Nephron progenitor cell (in vitro differentiated cells): ENCODE measurements around the gene GNG10.
A peak's percentile ranks its signal among the peaks of the same experiment; 100 is the strongest.
"Not testable (repeated sequence)": the region's sequence is repeated elsewhere in the genome, so short reads cannot be mapped to it uniquely, and the experiment has no call there.

Experiments used
- DNase-seq: peaks from one replicate; pipeline ENCODE4 v3.0.0; 2021
- H3K27ac Mint-ChIP-seq: 2 replicates; pipeline ENCODE4 v1.8.0; 2021; ENCODE audit warnings: mild to moderate bottlenecking, moderate library complexity, mixed read lengths
- H3K27me3 Mint-ChIP-seq: 2 replicates; pipeline ENCODE4 v1.8.0; 2021; ENCODE audit warnings: mild to moderate bottlenecking, low read depth, mixed read lengths; ENCODE audit not compliant: poor library complexity
- H3K36me3 Mint-ChIP-seq: 2 replicates; pipeline ENCODE4 v1.8.0; 2021; ENCODE audit warnings: low read depth, mixed read lengths
- H3K4me1 Mint-ChIP-seq: 2 replicates; pipeline ENCODE4 v1.8.0; 2021; ENCODE audit warnings: mixed read lengths
- H3K4me3 Mint-ChIP-seq: 2 replicates; pipeline ENCODE4 v1.8.0; 2021; ENCODE audit warnings: mild to moderate bottlenecking, moderate library complexity, mixed read lengths
- H3K9me3 Mint-ChIP-seq: 2 replicates; pipeline ENCODE4 v1.8.0; 2021; ENCODE audit warnings: mild to moderate bottlenecking, moderate library complexity, mixed read lengths
- CTCF ChIP-seq: fragments of 200-600 bp; sonication (generic); IDR thresholded peaks from 2 replicates; pipeline ENCODE4 v1.5.0; 2021; ENCODE audit warnings: antibody characterized with exemption

GNG10 gene

DNA sequence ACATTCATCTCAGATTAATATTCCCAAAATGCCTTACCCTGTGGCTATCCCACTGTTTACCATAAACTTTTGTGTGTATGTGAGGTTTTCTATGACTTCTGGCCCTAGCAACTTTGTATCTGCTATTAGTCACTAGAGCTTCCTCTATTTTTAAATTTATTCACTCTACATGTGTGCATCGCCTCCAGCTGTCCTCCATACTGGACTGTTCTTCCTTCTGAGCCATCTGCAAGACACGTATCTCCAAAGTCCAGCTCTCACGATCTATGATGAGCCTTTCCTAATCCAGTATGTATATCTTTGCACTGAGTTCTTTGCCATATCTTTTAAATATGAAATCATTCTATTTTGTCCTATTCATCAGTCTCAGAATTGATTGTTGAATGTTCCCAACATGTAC lies 1.7 kb upstream of the GNG10 start:
- TF ChIP-seq CTCF, result no peak
- Mint-ChIP-seq H3K36me3 (peaks cover 19% of the 10 kb centered on the region), H3K4me1 (peaks cover 24% of the 10 kb centered on the region), H3K9me3 (no peaks in the 10 kb centered on the region), H3K4me3 (no peak overlapping the region), H3K27ac (no peak overlapping the region), H3K27me3 (peaks cover 15% of the 10 kb centered on the region)
- no peak for DNase-seq

DNA sequence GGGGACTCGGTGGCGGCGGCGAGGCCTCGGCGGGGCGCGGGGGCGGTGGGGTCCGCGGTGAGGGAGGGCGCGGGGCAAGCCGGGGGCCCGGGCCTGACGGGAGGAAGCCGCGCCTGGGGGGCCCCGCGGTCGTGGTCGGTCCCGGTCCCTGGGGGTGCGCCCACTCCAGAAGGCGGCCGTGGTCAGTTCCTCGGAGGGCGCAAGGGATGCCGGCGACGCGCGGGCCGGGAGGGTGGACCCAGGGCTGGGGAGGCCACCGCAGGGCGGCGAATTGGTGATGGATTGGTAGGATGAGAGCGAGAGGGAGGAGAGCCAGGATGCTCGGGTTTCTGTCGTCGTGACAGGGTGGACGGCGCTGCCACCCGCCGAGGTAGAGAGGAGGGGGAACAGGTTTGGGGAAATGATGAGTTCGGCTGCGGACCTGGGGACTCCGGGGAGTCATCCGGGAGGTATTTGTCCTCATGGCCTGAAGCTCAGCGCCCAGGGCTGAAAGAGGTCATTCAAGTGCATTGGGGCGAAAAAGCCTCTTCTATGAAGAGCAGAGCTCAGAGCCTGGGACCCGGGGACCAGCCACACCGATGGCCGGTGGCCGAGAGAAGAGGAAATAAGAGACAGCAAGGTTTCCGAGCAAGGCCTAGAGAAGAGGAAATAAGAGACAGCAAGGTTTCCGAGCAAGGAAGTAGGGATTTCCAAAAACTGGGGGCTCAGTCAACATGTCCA lies 557 bp downstream of the GNG10 start:
- Mint-ChIP-seq H3K36me3 (peaks cover 25% of the 10 kb centered on the region), H3K27me3 (peaks cover 15% of the 10 kb centered on the region), H3K4me3 (peak overlapping the region; percentile 96), H3K9me3 (no peaks in the 10 kb centered on the region), H3K27ac (peak overlapping the region; percentile 78), H3K4me1 (peaks cover 26% of the 10 kb centered on the region)
- DNase-seq, result no peak
- TF ChIP-seq CTCF, result no peak

DNA sequence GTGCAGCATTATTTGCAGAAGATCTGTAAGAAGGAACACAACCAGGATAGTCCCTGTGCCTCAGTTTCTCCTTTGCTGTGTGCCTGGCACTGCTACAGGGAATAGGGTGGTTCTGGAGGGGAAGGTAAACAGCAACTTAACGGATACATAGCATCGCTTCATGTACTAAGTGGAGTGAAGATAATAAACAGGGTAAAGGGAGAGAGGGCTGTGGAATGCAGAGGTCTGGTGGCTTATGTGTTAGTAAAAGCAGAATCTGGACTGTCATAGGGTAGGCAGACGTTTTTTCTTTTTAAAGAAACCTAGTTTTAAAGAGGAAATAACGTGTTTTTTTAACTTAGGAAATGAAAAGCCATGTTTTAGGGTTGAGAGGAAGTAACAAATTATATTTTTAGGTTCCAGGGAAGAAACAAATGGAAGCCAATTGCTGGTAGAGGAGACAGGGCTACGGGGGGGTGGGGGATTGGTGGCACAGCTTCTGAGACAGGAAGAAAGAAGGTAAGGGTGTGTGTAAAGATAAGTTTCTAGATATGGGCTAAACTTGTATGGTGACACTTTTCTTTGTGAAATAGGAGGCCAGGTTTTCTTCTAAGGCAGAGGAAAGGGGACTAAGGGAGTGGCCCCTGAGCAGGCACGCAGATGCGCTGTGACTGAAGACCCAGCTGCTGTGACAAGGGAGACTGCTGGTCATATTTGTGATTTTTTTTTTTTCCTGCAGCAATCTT lies 1.3 kb downstream of the GNG10 start:
- Mint-ChIP-seq H3K4me1 (peaks cover 26% of the 10 kb centered on the region), H3K27me3 (peaks cover 15% of the 10 kb centered on the region), H3K36me3 (peaks cover 33% of the 10 kb centered on the region), H3K9me3 (no peaks in the 10 kb centered on the region), H3K27ac (peak overlapping the region; percentile 78), H3K4me3 (peak overlapping the region; percentile 96)
- no peak for TF ChIP-seq CTCF
- DNase-seq, result no peak

DNA sequence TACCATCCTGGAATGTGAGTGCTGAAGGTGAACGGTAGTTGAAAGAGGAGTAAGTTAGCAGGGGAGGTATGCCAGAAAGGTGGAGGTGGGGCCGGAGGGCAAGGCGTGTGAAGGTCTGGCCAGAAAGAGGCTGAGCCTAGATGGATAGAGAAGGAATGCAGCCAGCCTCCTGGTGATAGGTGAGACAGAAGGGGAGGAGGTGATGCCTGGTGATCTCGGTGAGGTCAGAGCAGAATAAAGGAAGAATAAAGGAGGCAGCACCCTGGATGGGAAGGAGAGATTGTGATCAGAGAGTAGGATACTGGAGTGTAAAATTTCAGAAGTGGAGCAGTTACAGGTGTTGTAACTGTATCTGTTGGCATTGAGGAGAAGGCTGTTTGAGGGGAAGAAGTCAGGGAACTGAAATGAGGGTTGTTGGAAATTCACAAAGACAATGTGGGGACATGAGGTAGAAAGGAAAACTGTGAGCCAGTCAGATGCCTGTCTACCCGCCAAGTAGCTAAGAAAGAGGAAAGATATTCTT lies 2.0 kb downstream of the GNG10 start:
- DNase-seq, result peak; percentile 8
- TF ChIP-seq CTCF, result no peak
- H3K27ac Mint-ChIP-seq, result peak overlapping the region; percentile 24
- H3K27me3 Mint-ChIP-seq, result peaks cover 15% of the 10 kb centered on the region
- H3K9me3 Mint-ChIP-seq, result no peaks in the 10 kb centered on the region
- peaks cover 33% of the 10 kb centered on the region for H3K36me3 Mint-ChIP-seq
- H3K4me1 Mint-ChIP-seq, result peaks cover 26% of the 10 kb centered on the region
- H3K4me3 Mint-ChIP-seq, result peak overlapping the region; percentile 96

GRCh38 chr9:111668026-111668573 lies 6.7 kb downstream of the GNG10 start:
- peaks cover 8% of the 10 kb centered on the region for H3K27me3 Mint-ChIP-seq
- H3K9me3 Mint-ChIP-seq, result no peaks in the 10 kb centered on the region
- peak overlapping the region; percentile 61 for H3K27ac Mint-ChIP-seq
- no peak for TF ChIP-seq CTCF
- peaks cover 12% of the 10 kb centered on the region for H3K4me1 Mint-ChIP-seq
- H3K36me3 Mint-ChIP-seq, result peaks cover 46% of the 10 kb centered on the region
- DNase-seq, result no peak
- H3K4me3 Mint-ChIP-seq, result no peak overlapping the region

- H3K9me3 Mint-ChIP-seq, DNase-seq, H3K27me3 Mint-ChIP-seq, H3K4me3 Mint-ChIP-seq, H3K4me1 Mint-ChIP-seq: not testable (repeated sequence)
- Mint-ChIP-seq H3K27ac (peak overlapping the region; percentile 27), H3K36me3 (peaks cover 41% of the 10 kb centered on the region)
These were observed 7.2 kb downstream of the GNG10 start for GRCh38 chr9:111668601-111669000.
